Neural cell (in vitro differentiated cells): Measurements from ENCODE around the gene HIVEP3. TPM values are rescaled to one million over a fixed set of nuclear protein-coding genes. Genes with fewer than 3 reads are reported as not detected.
"Not testable (repeated sequence)": the region's sequence is repeated elsewhere in the genome, so short reads cannot be mapped to it uniquely, and the experiment has no call there.

Experiments
- H2AFZ ChIP-seq: fragments of 200-600, 300-800 bp; sonication (generic), shearing (Covaris generic); 2 replicates; pipeline ENCODE4 v1.6.0; 2014; ENCODE audit warnings: low read depth, mild to moderate bottlenecking, antibody characterized with exemption, low read length, moderate library complexity
- H3F3A ChIP-seq: fragments of 200-600 bp; shearing (Covaris generic); 2 replicates; pipeline ENCODE4 v1.6.1; 2016; ENCODE audit warnings: mild to moderate bottlenecking, moderate library complexity, mixed read lengths, antibody characterized with exemption, low read length; ENCODE audit not compliant: insufficient read depth, poor library complexity, severe bottlenecking
- H3K27ac ChIP-seq: fragments of 200-600, 300-800 bp; sonication (generic), shearing (Covaris generic); 2 replicates; pipeline ENCODE4 v1.5.1; 2014; ENCODE audit warnings: mild to moderate bottlenecking, low read length, moderate library complexity
- H3K27me3 ChIP-seq: fragments of 300-800, 200-600 bp; sonication (generic), shearing (Covaris generic); 2 replicates; pipeline ENCODE4 v1.6.0; 2014; ENCODE audit warnings: mild to moderate bottlenecking, low read depth, low read length, moderate library complexity; ENCODE audit not compliant: insufficient read depth
- H3K36me3 ChIP-seq: fragments of 300-800, 200-600 bp; sonication (generic), shearing (Covaris generic); 2 replicates; pipeline ENCODE4 v1.5.1; 2014; ENCODE audit warnings: mild to moderate bottlenecking, antibody characterized with exemption, low read length, moderate library complexity; ENCODE audit not compliant: insufficient read depth
- H3K4me2 ChIP-seq: fragments of 300-800, 200-600 bp; sonication (generic), shearing (Covaris generic); 2 replicates; pipeline ENCODE4 v1.6.0; 2014; ENCODE audit warnings: mild to moderate bottlenecking, low read length
- H3K4me3 ChIP-seq: fragments of 300-800, 200-600 bp; sonication (generic), shearing (Covaris generic); 2 replicates; pipeline ENCODE4 v1.5.1; 2014; ENCODE audit warnings: mild to moderate bottlenecking, low read length, moderate library complexity
- H3K79me2 ChIP-seq: fragments of 200-600 bp; shearing (Covaris generic); replicated peaks from 2 replicates; pipeline ENCODE4 v1.6.0; 2014; ENCODE audit warnings: mild to moderate bottlenecking, low read length, moderate library complexity; ENCODE audit not compliant: insufficient read depth
- H3K9ac ChIP-seq: fragments of 300-800, 200-600 bp; sonication (generic), shearing (Covaris generic); 2 replicates; pipeline ENCODE4 v1.6.1; 2016; ENCODE audit warnings: mild to moderate bottlenecking, low read length, mixed read lengths
- H3K9me2 ChIP-seq: fragments of 200-600 bp; shearing (Covaris generic); 2 replicates; pipeline ENCODE4 v1.6.1; 2016; ENCODE audit warnings: mild to moderate bottlenecking, low read length, mixed read lengths; ENCODE audit not compliant: insufficient read depth
- H3K9me3 ChIP-seq: fragments of 200-600, 300-800 bp; sonication (generic), shearing (Covaris generic); 2 replicates; pipeline ENCODE4 v1.6.1; 2016; ENCODE audit warnings: mild to moderate bottlenecking, mixed run types, low read length, moderate library complexity, mixed read lengths
- H4K20me1 ChIP-seq: fragments of 200-600 bp; shearing (Covaris generic); 2 replicates; pipeline ENCODE4 v1.6.1; 2016; ENCODE audit warnings: mild to moderate bottlenecking, mixed run types; ENCODE audit not compliant: insufficient read depth
- EP300 ChIP-seq: fragments of 450-650 bp; conservative IDR thresholded peaks from 2 replicates; pipeline ENCODE4 v1.6.1; 2014; ENCODE audit warnings: antibody characterized with exemption, mild to moderate bottlenecking, moderate library complexity; ENCODE audit not compliant: poor library complexity, severe bottlenecking
- EZH2 ChIP-seq: fragments of 200-600, 300-800 bp; shearing (Covaris generic), sonication (generic); IDR thresholded peaks from 2 replicates; pipeline ENCODE4 v1.6.1; 2014; ENCODE audit warnings: antibody characterized with exemption, low read length, borderline replicate concordance, mild to moderate bottlenecking; ENCODE audit not compliant: insufficient read depth, poor library complexity, severe bottlenecking
- MXI1 ChIP-seq: fragments of 450-650 bp; conservative IDR thresholded peaks from 2 replicates; pipeline ENCODE4 v1.6.1; 2014; ENCODE audit warnings: antibody characterized with exemption, mild to moderate bottlenecking; ENCODE audit not compliant: poor library complexity, severe bottlenecking
- POLR2AphosphoS5 ChIP-seq: IDR thresholded peaks from 2 replicates; pipeline ENCODE4 v1.6.1; 2012
- RAD21 ChIP-seq: fragments of 450-650 bp; conservative IDR thresholded peaks from 2 replicates; pipeline ENCODE4 v1.6.1; 2014; ENCODE audit warnings: antibody characterized with exemption, mild to moderate bottlenecking, moderate library complexity
- SMC3 ChIP-seq: fragments of 450-650 bp; conservative IDR thresholded peaks from 2 replicates; pipeline ENCODE4 v1.6.1; 2014; ENCODE audit warnings: antibody characterized with exemption, mild to moderate bottlenecking, moderate library complexity; ENCODE audit not compliant: poor library complexity
- TAF1 ChIP-seq: IDR thresholded peaks from 2 replicates; pipeline ENCODE4 v1.6.1; 2012; ENCODE audit warnings: low read depth
- polyA plus RNA-seq: library from polyadenylated mRNA; depleted of rRNA; stranded (reverse); fragments of >200 nt; gene quantifications from 2 replicates; pipeline ENCODE4 v1.2.3, GENCODE V29; 2014
- TF ChIP-seq, protein P1 (sequence below): fragments of 450-650 bp; IDR thresholded peaks from 2 replicates; pipeline ENCODE4 v1.5.1; 2014; ENCODE audit warnings: antibody characterized with exemption, mild to moderate bottlenecking, moderate library complexity; ENCODE audit not compliant: poor library complexity, severe bottlenecking
- TF ChIP-seq, protein P2 (sequence below): IDR thresholded peaks from 2 replicates; pipeline ENCODE4 v1.6.1; 2012; ENCODE audit warnings: borderline replicate concordance

HIVEP3 gene
- polyA plus RNA-seq, 1 donor from 2014 or later = 2.6 TPM

DNA sequence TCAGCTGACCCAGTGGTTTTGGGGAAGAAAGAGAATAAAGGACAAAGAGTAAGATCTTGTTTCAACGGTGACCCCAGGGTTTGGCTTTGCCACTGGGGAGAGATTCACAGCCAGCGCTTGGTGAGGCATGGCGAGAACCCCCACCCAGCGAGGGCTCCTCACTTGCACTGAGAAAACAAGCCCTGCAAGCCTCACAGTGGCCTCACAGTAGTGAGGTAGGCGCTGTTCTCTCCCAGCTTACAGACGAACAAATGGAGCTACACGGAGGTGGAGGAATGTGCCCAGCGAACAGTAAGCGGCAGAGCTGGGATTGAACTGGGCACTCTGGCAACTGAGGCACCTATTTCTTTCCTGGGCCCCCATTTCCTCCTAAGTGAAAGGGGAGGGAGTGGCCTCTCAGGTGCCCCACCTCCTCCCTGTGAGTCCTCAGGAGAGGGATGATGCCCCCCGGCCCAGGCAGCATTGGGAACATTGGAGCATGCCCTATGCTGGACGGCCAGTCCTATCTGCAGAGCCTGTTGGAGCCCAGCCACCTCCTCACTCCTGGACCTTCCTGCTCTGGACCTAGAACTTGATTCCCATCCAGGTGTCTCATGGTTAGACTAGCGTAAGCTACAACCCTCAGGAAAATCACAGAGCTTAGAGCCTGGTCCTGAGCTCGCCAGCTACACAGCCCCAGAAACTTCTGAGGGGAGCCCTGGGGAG, 360.8 kb downstream of the HIVEP3 start:
- H3K4me3 ChIP-seq = no peak overlapping the region
- no peak overlapping the region for H3K9ac ChIP-seq
- H3K9me3 ChIP-seq = no peaks in the 10 kb centered on the region
- TF ChIP-seq, protein P1, sequence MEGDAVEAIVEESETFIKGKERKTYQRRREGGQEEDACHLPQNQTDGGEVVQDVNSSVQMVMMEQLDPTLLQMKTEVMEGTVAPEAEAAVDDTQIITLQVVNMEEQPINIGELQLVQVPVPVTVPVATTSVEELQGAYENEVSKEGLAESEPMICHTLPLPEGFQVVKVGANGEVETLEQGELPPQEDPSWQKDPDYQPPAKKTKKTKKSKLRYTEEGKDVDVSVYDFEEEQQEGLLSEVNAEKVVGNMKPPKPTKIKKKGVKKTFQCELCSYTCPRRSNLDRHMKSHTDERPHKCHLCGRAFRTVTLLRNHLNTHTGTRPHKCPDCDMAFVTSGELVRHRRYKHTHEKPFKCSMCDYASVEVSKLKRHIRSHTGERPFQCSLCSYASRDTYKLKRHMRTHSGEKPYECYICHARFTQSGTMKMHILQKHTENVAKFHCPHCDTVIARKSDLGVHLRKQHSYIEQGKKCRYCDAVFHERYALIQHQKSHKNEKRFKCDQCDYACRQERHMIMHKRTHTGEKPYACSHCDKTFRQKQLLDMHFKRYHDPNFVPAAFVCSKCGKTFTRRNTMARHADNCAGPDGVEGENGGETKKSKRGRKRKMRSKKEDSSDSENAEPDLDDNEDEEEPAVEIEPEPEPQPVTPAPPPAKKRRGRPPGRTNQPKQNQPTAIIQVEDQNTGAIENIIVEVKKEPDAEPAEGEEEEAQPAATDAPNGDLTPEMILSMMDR = no peak
- TF ChIP-seq RAD21 (no peak), EP300 (no peak), EZH2 (no peak), SMC3 (no peak), MXI1 (no peak), POLR2AphosphoS5 (no peak), TAF1 (no peak)
- TF ChIP-seq, protein P2, sequence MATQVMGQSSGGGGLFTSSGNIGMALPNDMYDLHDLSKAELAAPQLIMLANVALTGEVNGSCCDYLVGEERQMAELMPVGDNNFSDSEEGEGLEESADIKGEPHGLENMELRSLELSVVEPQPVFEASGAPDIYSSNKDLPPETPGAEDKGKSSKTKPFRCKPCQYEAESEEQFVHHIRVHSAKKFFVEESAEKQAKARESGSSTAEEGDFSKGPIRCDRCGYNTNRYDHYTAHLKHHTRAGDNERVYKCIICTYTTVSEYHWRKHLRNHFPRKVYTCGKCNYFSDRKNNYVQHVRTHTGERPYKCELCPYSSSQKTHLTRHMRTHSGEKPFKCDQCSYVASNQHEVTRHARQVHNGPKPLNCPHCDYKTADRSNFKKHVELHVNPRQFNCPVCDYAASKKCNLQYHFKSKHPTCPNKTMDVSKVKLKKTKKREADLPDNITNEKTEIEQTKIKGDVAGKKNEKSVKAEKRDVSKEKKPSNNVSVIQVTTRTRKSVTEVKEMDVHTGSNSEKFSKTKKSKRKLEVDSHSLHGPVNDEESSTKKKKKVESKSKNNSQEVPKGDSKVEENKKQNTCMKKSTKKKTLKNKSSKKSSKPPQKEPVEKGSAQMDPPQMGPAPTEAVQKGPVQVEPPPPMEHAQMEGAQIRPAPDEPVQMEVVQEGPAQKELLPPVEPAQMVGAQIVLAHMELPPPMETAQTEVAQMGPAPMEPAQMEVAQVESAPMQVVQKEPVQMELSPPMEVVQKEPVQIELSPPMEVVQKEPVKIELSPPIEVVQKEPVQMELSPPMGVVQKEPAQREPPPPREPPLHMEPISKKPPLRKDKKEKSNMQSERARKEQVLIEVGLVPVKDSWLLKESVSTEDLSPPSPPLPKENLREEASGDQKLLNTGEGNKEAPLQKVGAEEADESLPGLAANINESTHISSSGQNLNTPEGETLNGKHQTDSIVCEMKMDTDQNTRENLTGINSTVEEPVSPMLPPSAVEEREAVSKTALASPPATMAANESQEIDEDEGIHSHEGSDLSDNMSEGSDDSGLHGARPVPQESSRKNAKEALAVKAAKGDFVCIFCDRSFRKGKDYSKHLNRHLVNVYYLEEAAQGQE = no peak
- no peak overlapping the region for H3K4me2 ChIP-seq
- no peaks in the 10 kb centered on the region for H3K9me2 ChIP-seq
- no peaks in the 10 kb centered on the region for H3K36me3 ChIP-seq
- no peak overlapping the region for H3K27ac ChIP-seq
- H3K79me2 ChIP-seq = no peaks in the 10 kb centered on the region
- no peak overlapping the region for H2AFZ ChIP-seq
- no peaks in the 10 kb centered on the region for H3F3A ChIP-seq
- H4K20me1 ChIP-seq = no peaks in the 10 kb centered on the region
- no peaks in the 10 kb centered on the region for H3K27me3 ChIP-seq

DNA sequence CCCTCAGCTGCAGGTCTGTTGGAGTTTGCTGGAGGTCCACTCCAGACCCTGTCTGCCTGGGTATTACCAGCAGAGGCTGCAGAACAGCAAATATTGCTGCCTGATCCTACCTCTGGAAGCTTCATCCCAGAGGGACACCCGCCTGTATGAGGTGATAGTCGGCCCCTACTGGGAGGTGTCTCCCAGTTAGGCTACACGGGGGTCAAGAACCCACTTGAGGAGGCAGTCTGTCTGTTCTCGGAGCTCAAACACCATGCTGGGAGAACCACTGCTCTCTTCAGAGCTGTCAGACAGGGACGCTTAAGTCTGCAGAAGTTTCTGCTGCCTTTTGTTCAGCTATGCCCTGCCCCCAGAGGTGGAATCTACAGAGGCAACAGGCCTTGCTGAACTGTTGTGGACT, 364.0 kb downstream of the HIVEP3 start:
- not testable (repeated sequence) for H3K79me2 ChIP-seq, H3F3A ChIP-seq, H3K9ac ChIP-seq, H3K27ac ChIP-seq, H3K4me2 ChIP-seq, H3K9me3 ChIP-seq, H3K36me3 ChIP-seq, H3K9me2 ChIP-seq, H2AFZ ChIP-seq, H3K4me3 ChIP-seq, H3K27me3 ChIP-seq, H4K20me1 ChIP-seq
